ENCODE measurements around the gene ZNF619. TPM values are rescaled to one million over a fixed set of nuclear protein-coding genes. Genes with fewer than 3 reads are reported as not detected.
A peak's percentile ranks its signal among the peaks of the same experiment; 100 is the strongest.

ZNF619 gene
- total and polyA plus RNA-seq, 9 of the 15 experiments (the other 6 are each of a cell fraction or from before 2014, with no cell fraction given), result 1.3 to 9.1 (median 6.3) TPM

GRCh38 chr3:40452876-40453730 is 23.8 kb upstream of the ZNF619 start (continued):
- no peak for TF ChIP-seq CTCFL (IDR thresholded peaks at IDR 0.05; ENCODE audit: borderline replicate concordance, insufficient read depth, low read depth, low read length, poor library complexity, severe bottlenecking)
- TF ChIP-seq TCF3 (CRISPR knock-in tag; IDR thresholded peaks at IDR 0.05), result 0 out of 2 replicates have a peak, but pooled peaks have one; percentile 33
- no peak for TF ChIP-seq SRSF9 (IDR thresholded peaks at IDR 0.05; ENCODE audit: borderline replicate concordance, low read depth, low read length)
- no peak for TF ChIP-seq MAFF (IDR thresholded peaks at IDR 0.05; ENCODE audit: low read length)
- peak; percentile 89 for TF ChIP-seq RBFOX2 (IDR thresholded peaks at IDR 0.05; ENCODE audit: low read depth, low read length)
- TF ChIP-seq ZNF639 (CRISPR knock-in tag; conservative IDR thresholded peaks at IDR 0.05 in 1 of 2, IDR thresholded peaks at IDR 0.05 in 1 of 2), result 0 out of 4 replicates have a peak, but pooled peaks of 1 of the 2 experiments have one; percentile 8
- TF ChIP-seq GTF2B (IDR thresholded peaks at IDR 0.05; ENCODE audit: extremely low read depth, insufficient read length), result no peak
- TF ChIP-seq ZNF239 (CRISPR knock-in tag; IDR thresholded peaks at IDR 0.05), result no peak
- TF ChIP-seq USF1 (CRISPR knock-in tag; IDR thresholded peaks at IDR 0.05), result peak; percentile 59
- peak; percentile 77 for TF ChIP-seq POLR2AphosphoS5 (IDR thresholded peaks at IDR 0.05; ENCODE audit: control insufficient read depth, insufficient read depth, low read depth, low read length)
- peak; percentile 12; the same call in 1 of the 2 replicates for TF ChIP-seq GMEB1 (CRISPR knock-in tag; IDR thresholded peaks at IDR 0.05)
- TF ChIP-seq ZNF134 (CRISPR knock-in tag; conservative IDR thresholded peaks at IDR 0.05), result no peak; the same call in 1 of the 2 replicates
- TF ChIP-seq CEBPG (CRISPR knock-in tag; IDR thresholded peaks at IDR 0.05), result no peak; the same call in 1 of the 2 replicates
- no peak for TF ChIP-seq CEBPG (tag; conservative IDR thresholded peaks at IDR 0.05 in 1 of 2, IDR thresholded peaks at IDR 0.05 in 1 of 2)
- peak; percentile 82 for TF ChIP-seq PML (IDR thresholded peaks at IDR 0.05; ENCODE audit: low read length)
- no peak; the same call in none of the 2 replicates for TF ChIP-seq MTA3 (IDR thresholded peaks at IDR 0.05; ENCODE audit: borderline replicate concordance)
- peak in 1 of 2 experiments; percentile 71; a peak in 2 of 4 replicates for TF ChIP-seq RCOR1 (IDR thresholded peaks at IDR 0.05; ENCODE audit: borderline replicate concordance in 1 of 2, low read depth in 2 of 2, low read length in 2 of 2)
- no peak for TF ChIP-seq ELF1 (tag; IDR thresholded peaks at IDR 0.05)
- TF ChIP-seq ETS2 (tag; IDR thresholded peaks at IDR 0.05; ENCODE audit: borderline replicate concordance, poor library complexity, severe bottlenecking), result no peak

All from K562 (cell line).